Erythroblast (primary cell): Measurements from ENCODE around the gene EPB41.

ENCODE experiments used
- GATA1 ChIP-seq: IDR thresholded peaks from 2 replicates; pipeline ENCODE4 v1.6.1; 2011; ENCODE audit warnings: low read depth, mild to moderate bottlenecking, control low read depth, low read length, moderate library complexity
- POLR2A ChIP-seq: IDR thresholded peaks from 2 replicates; pipeline ENCODE4 v1.6.1; 2011; ENCODE audit warnings: mild to moderate bottlenecking, low read length

- TF ChIP-seq POLR2A (no peak), GATA1 (no peak)
Observed at GRCh38 chr1:29032841-29033240, 118.5 kb downstream of the EPB41 start.
